Astrocyte (in vitro differentiated cells and primary cell): ENCODE results near the gene TMEM119.

Experiments used
- CTCF ChIP-seq: IDR thresholded peaks from 2 replicates; pipeline ENCODE4 v1.5.1; 2011; ENCODE audit warnings: low read depth, mild to moderate bottlenecking, inconsistent platforms, low read length, moderate library complexity; ENCODE audit not compliant: insufficient read depth
- EZH2 ChIP-seq: IDR thresholded peaks from 2 replicates; pipeline ENCODE4 v1.6.1; 2012; ENCODE audit warnings: mild to moderate bottlenecking, low read length, inconsistent platforms; ENCODE audit not compliant: insufficient read depth

GRCh38 chr12:108613548-108613947 lies 15.7 kb upstream of the TMEM119 start:
- TF ChIP-seq CTCF = no peak
- no peak for TF ChIP-seq EZH2
